ENCODE results near the gene IGSF3.
"Not testable (repeated sequence)": the region's sequence is repeated elsewhere in the genome, so short reads cannot be mapped to it uniquely, and the experiment has no call there.

DNA sequence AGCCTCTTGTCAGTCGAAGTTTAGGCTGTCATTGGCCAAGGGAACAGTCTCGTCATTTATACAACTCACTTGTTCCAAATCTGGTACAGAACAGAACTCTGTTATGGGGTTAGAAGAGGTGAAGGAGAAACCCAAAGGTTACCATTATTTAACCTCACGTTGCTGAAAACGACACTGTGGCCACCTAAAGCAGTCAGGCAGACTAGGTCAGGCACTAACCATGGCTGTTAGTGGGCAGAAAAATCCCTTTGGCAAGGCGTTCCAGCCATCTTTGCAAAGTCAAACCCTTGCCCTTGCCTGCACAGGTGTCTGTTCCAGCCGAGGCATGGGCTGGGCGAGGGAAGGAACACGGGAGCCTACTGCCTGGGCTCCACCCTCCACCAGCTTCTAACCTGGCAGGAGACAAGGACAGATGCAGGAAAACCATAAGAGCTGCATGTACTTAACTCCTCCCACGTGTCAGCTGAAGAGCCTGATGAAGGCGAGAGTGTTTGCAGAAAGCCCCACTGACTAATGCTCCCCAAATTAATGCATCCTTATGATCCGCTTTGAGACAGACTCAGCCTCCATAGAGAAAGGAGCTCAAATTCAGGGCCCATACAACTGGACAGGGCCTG lies 69.0 kb downstream of the IGSF3 start:
- TF ChIP-seq ZBTB20 (CRISPR knock-in tag; IDR thresholded peaks at IDR 0.05; ENCODE audit: borderline replicate concordance, low read depth); EZH2 (conservative IDR thresholded peaks at IDR 0.05; ENCODE audit: low read depth, low read length); PHF21A (CRISPR knock-in tag; IDR thresholded peaks at IDR 0.05); ZNF557 (CRISPR knock-in tag; IDR thresholded peaks at IDR 0.05); TBP (CRISPR knock-in tag; IDR thresholded peaks at IDR 0.05); JUNB (CRISPR knock-in tag; IDR thresholded peaks at IDR 0.05; ENCODE audit: borderline replicate concordance); CTCF (CRISPR knock-in tag; IDR thresholded peaks at IDR 0.05); SIN3A (IDR thresholded peaks at IDR 0.05; ENCODE audit: borderline replicate concordance, low read depth, low read length): not testable (repeated sequence)
